HepG2 (cell line): Measurements from ENCODE around the gene GMNN. TPM values are rescaled to one million over a fixed set of nuclear protein-coding genes. Genes with fewer than 3 reads are reported as not detected.

Experiments used
- KLF11 ChIP-seq: IDR thresholded peaks from 2 replicates; pipeline ENCODE4 v1.6.1; 2016; ENCODE audit warnings: missing compliant biosample characterization
- MAF1 ChIP-seq: sonication (generic); formaldehyde crosslinking; IDR thresholded peaks from 2 replicates; pipeline ENCODE4 v1.5.0; 2020; ENCODE audit warnings: missing genetic modification reagents, borderline replicate concordance
- SALL2 ChIP-seq: sonication (generic); formaldehyde crosslinking; IDR thresholded peaks from 2 replicates; pipeline ENCODE4 v1.8.1; 2023; ENCODE audit warnings: mild to moderate bottlenecking, missing genetic modification reagents, inconsistent platforms
- SP1 ChIP-seq, 2 experiments: fragments of 450-650 bp in 1 of 2; sonication (generic) in 1 of 2; formaldehyde crosslinking in 1 of 2; IDR thresholded peaks; 2 replicates each; pipeline versions ENCODE4 v1.4.0 to v1.6.1; 2016 to 2020; ENCODE audit warnings: missing genetic modification reagents in 1 of 2
- SRSF1 ChIP-seq: fragments of 200-400 bp; formaldehyde crosslinking; optimal IDR thresholded peaks from 2 replicates; pipeline ENCODE3; 2017; ENCODE audit warnings: mild to moderate bottlenecking, low read depth, low read length, moderate library complexity
- ZFP36L2 ChIP-seq: sonication (generic); formaldehyde crosslinking; IDR thresholded peaks from 2 replicates; pipeline ENCODE4 v1.4.0; 2020; ENCODE audit warnings: missing genetic modification reagents
- ZNF446 ChIP-seq: sonication (generic); formaldehyde crosslinking; IDR thresholded peaks from 2 replicates; pipeline ENCODE4 v1.5.0; 2020; ENCODE audit warnings: mild to moderate bottlenecking, missing genetic modification reagents
- ZNF501 ChIP-seq: sonication (generic); formaldehyde crosslinking; IDR thresholded peaks from 2 replicates; pipeline ENCODE4 v1.5.1; 2020; ENCODE audit warnings: mild to moderate bottlenecking, moderate library complexity, missing genetic modification reagents
- polyA plus RNA-seq, 8 experiments: library from polyadenylated mRNA; depleted of rRNA in 3 of 8; stranded (reverse) in 7 of 8; unstranded in 1 of 8; fragments of >200 nt; fragmentation: Illumina TruSeq in 4 of 8; extraction: Trizol in 4 of 8; gene quantifications; 2 replicates each; pipeline versions ENCODE4 v1.2.1 to v1.2.3, GENCODE V29; 2011 to 2016; ENCODE audit warnings: low read depth in 4 of 8, missing spikeins in 1 of 8, mixed read lengths in 1 of 8; ENCODE audit not compliant: insufficient read depth in 1 of 8
- total RNA-seq, 5 experiments: library from RNA; depleted of rRNA; stranded (reverse); fragments of >200 nt; fragmentation: Illumina TruSeq; extraction: Trizol; gene quantifications; 2 replicates each; pipeline ENCODE4 v1.2.3, GENCODE V29; 2016; ENCODE audit warnings: low read depth in 1 of 5
- TF ChIP-seq, protein P1 (sequence below): sonication (generic); formaldehyde crosslinking; IDR thresholded peaks from 2 replicates; pipeline ENCODE4 v1.8.1; 2023; ENCODE audit warnings: mild to moderate bottlenecking, inconsistent platforms, moderate library complexity, missing genetic modification reagents, borderline replicate concordance
- TF ChIP-seq, protein P2 (sequence below): sonication (generic); formaldehyde crosslinking; IDR thresholded peaks from 2 replicates; pipeline ENCODE4 v1.8.1; 2022; ENCODE audit warnings: low read depth, mild to moderate bottlenecking, missing genetic modification reagents

The GMNN gene
- total and polyA plus RNA-seq, 2 of the 13 experiments (the other 11 are each of a cell fraction or from before 2014, with no cell fraction given): 61.8 to 154 TPM

DNA sequence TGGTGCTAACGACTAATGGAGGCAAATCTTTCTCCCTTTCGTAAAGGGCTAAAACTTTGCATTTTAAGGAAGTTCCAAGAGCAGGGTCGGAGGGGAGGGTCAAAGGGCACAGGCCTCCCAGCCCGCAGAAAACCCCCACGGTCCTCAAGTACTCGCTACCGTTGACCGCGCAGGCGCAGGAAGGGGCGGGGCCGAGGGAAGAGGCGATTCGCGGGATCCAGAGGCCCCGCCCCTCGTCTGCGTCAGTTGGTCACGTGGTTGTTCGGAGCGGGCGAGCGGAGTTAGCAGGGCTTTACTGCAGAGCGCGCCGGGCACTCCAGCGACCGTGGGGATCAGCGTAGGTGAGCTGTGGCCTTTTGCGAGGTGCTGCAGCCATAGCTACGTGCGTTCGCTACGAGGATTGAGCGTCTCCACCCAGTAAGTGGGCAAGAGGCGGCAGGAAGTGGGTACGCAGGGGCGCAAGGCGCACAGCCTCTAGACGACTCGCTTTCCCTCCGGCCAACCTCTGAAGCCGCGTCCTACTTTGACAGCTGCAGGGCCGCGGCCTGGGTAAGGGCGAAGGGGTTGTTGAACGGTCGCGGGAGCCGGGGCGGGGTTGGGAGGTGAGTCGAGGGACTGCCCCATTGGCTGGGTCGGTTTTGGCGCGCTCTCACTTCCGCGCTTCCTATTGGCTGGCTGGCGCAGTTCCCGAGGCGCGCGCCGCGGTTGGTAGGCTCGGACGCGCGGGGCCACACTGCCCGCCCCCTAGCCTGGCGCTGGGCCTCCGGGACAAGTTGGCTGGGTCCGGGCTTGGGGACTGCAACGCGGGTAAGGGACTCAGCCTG is at the start of gene GMNN (continued):
- TF ChIP-seq, protein P1, sequence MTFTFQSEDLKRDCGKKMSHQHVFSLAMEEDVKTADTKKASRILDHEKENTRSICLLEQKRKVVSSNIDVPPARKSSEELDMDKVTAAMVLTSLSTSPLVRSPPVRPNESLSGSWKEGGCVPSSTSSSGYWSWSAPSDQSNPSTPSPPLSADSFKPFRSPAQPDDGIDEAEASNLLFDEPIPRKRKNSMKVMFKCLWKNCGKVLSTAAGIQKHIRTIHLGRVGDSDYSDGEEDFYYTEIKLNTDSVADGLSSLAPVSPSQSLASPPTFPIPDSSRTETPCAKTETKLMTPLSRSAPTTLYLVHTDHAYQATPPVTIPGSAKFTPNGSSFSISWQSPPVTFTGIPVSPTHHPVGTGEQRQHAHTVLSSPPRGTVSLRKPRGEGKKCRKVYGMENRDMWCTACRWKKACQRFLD (CRISPR knock-in tag): peak; percentile 94
- TF ChIP-seq MAF1 (CRISPR knock-in tag): peak; percentile 81; the same call in 1 of the 2 replicates
- peak; percentile 98 for TF ChIP-seq ZNF501
- TF ChIP-seq, protein P2, sequence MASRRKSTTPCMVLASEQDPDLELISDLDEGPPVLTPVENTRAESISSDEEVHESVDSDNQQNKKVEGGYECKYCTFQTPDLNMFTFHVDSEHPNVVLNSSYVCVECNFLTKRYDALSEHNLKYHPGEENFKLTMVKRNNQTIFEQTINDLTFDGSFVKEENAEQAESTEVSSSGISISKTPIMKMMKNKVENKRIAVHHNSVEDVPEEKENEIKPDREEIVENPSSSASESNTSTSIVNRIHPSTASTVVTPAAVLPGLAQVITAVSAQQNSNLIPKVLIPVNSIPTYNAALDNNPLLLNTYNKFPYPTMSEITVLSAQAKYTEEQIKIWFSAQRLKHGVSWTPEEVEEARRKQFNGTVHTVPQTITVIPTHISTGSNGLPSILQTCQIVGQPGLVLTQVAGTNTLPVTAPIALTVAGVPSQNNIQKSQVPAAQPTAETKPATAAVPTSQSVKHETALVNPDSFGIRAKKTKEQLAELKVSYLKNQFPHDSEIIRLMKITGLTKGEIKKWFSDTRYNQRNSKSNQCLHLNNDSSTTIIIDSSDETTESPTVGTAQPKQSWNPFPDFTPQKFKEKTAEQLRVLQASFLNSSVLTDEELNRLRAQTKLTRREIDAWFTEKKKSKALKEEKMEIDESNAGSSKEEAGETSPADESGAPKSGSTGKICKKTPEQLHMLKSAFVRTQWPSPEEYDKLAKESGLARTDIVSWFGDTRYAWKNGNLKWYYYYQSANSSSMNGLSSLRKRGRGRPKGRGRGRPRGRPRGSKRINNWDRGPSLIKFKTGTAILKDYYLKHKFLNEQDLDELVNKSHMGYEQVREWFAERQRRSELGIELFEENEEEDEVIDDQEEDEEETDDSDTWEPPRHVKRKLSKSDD (CRISPR knock-in tag): peak; percentile 96; the same call in 1 of the 2 replicates
- TF ChIP-seq SP1 (IDR thresholded peaks at IDR 0.05): no peak
- peak; percentile 73 for TF ChIP-seq SP1 (CRISPR knock-in tag; IDR thresholded peaks at IDR 0.05)
- peak; percentile 83 for TF ChIP-seq SRSF1
- peak; percentile 51; the same call in 1 of the 2 replicates for TF ChIP-seq KLF11
- TF ChIP-seq ZNF446 (CRISPR knock-in tag): 0 out of 2 replicates have a peak, but pooled peaks have one; percentile 53
- peak; percentile 97 for TF ChIP-seq SALL2 (CRISPR knock-in tag)
- 0 out of 2 replicates have a peak, but pooled peaks have one; percentile 29 for TF ChIP-seq ZFP36L2 (CRISPR knock-in tag)
